ENCODE measurements around the gene VCAM1.

VCAM1 gene

GRCh38 chr1:100700586-100700985 is 19.0 kb upstream of the VCAM1 start:
- Mint-ChIP-seq H3K9me3 (peaks cover 17% of the 10 kb centered on the region), H3K4me3 (no peak overlapping the region), H3K27ac (no peak overlapping the region), H3K27me3 (ENCODE audit: low read depth) (no peaks in the 10 kb centered on the region), H3K36me3 (ENCODE audit: low read depth) (no peaks in the 10 kb centered on the region), H3K4me1 (peaks cover 22% of the 10 kb centered on the region)
- TF ChIP-seq CTCF (IDR thresholded peaks at IDR 0.05; ENCODE audit: unreplicated experiment in 3 of 3) = no peak

GRCh38 chr1:100703052-100703451 is 16.5 kb upstream of the VCAM1 start:
- no peaks in the 10 kb centered on the region for H3K27me3 Mint-ChIP-seq (ENCODE audit: low read depth)
- no peaks in the 10 kb centered on the region for H3K36me3 Mint-ChIP-seq (ENCODE audit: low read depth)
- H3K4me3 Mint-ChIP-seq = no peak overlapping the region
- peak overlapping the region in 2 of 3 experiments; percentile 53 to 58 for H3K27ac Mint-ChIP-seq
- H3K4me1 Mint-ChIP-seq = peaks cover 33% of the 10 kb centered on the region
- H3K9me3 Mint-ChIP-seq = peaks cover 7% of the 10 kb centered on the region
- no peak for TF ChIP-seq CTCF (IDR thresholded peaks at IDR 0.05; ENCODE audit: unreplicated experiment in 3 of 3)

GRCh38 chr1:100703716-100704115 is 15.8 kb upstream of the VCAM1 start:
- Mint-ChIP-seq H3K4me1 (peaks cover 39% of the 10 kb centered on the region), H3K36me3 (ENCODE audit: low read depth) (no peaks in the 10 kb centered on the region), H3K9me3 (peaks cover 7% of the 10 kb centered on the region), H3K27ac (peak overlapping the region in 1 of 3 experiments; percentile 53), H3K27me3 (ENCODE audit: low read depth) (no peaks in the 10 kb centered on the region), H3K4me3 (no peak overlapping the region)
- no peak for TF ChIP-seq CTCF (IDR thresholded peaks at IDR 0.05; ENCODE audit: unreplicated experiment in 3 of 3)

- Mint-ChIP-seq H3K9me3 (peaks cover 2% of the 10 kb centered on the region), H3K27me3 (ENCODE audit: low read depth) (no peaks in the 10 kb centered on the region), H3K4me3 (no peak overlapping the region), H3K27ac (peak overlapping the region in 1 of 3 experiments; percentile 10), H3K4me1 (peaks cover 39% of the 10 kb centered on the region), H3K36me3 (ENCODE audit: low read depth) (no peaks in the 10 kb centered on the region)
- TF ChIP-seq CTCF (IDR thresholded peaks at IDR 0.05; ENCODE audit: unreplicated experiment in 3 of 3) = no peak
Observed at GRCh38 chr1:100704473-100704872, 15.1 kb upstream of the VCAM1 start.

- no peak for TF ChIP-seq CTCF (IDR thresholded peaks at IDR 0.05; ENCODE audit: unreplicated experiment in 3 of 3)
- no peaks in the 10 kb centered on the region for H3K36me3 Mint-ChIP-seq (ENCODE audit: low read depth)
- no peaks in the 10 kb centered on the region for H3K27me3 Mint-ChIP-seq (ENCODE audit: low read depth)
- no peak overlapping the region for H3K27ac Mint-ChIP-seq
- peaks cover 39% of the 10 kb centered on the region for H3K4me1 Mint-ChIP-seq
- H3K4me3 Mint-ChIP-seq = no peak overlapping the region
- no peaks in the 10 kb centered on the region for H3K9me3 Mint-ChIP-seq
Observed at GRCh38 chr1:100706296-100706695, 13.2 kb upstream of the VCAM1 start.

GRCh38 chr1:100706856-100707255 is 12.7 kb upstream of the VCAM1 start:
- H3K27me3 Mint-ChIP-seq (ENCODE audit: low read depth) = no peaks in the 10 kb centered on the region
- H3K4me3 Mint-ChIP-seq = no peak overlapping the region
- TF ChIP-seq CTCF (IDR thresholded peaks at IDR 0.05; ENCODE audit: unreplicated experiment in 3 of 3) = no peak

More at GRCh38 chr1:100706856-100707255, 12.7 kb upstream of the VCAM1 start:
- H3K36me3 Mint-ChIP-seq (ENCODE audit: low read depth) = no peaks in the 10 kb centered on the region
- H3K27ac Mint-ChIP-seq = no peak overlapping the region
- peaks cover 39% of the 10 kb centered on the region for H3K4me1 Mint-ChIP-seq
- no peaks in the 10 kb centered on the region for H3K9me3 Mint-ChIP-seq
